AG08395 (cell line): Measurements from ENCODE around the gene OR51B5.
A peak's percentile ranks its signal among the peaks of the same experiment; 100 is the strongest.
"Not testable (repeated sequence)": the region's sequence is repeated elsewhere in the genome, so short reads cannot be mapped to it uniquely, and the experiment has no call there.

Experiments
- DNase-seq: peaks from one replicate; pipeline ENCODE4 v3.0.0; 2012; ENCODE audit warnings: mixed read lengths, low spot score

Gene OR51B5

DNA sequence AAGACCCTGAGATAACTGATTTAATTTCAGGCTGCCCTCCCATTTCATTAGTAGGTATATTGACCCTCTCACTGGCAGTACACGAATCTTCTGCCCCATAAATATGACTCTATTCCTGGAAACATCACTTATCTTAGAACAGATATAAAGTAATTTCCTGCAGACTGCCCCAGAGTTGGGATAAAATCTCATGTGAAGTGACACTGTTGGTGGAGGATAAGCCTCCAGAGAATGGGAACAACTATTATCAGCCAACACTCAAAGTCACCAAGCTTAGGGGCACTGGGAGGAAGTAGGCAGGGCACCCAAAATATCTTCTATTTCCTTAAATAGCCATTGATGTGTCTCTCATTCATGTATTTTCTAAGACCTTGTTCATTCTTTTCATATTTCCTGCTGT lies 8.2 kb downstream of the OR51B5 start:
- no peak for DNase-seq

- DNase-seq = no peak
Observed at GRCh38 chr11:5324197-5324596, 19.1 kb downstream of the OR51B5 start, which contains the start of gene OR51B2. TSS of gene OR51B2 (minus strand) at chr11:5324297. CDS start at chr11:5324297, 0 bp downstream.

GRCh38 chr11:5317292-5317691 lies 26.0 kb downstream of the OR51B5 start:
- DNase-seq = no peak

DNA sequence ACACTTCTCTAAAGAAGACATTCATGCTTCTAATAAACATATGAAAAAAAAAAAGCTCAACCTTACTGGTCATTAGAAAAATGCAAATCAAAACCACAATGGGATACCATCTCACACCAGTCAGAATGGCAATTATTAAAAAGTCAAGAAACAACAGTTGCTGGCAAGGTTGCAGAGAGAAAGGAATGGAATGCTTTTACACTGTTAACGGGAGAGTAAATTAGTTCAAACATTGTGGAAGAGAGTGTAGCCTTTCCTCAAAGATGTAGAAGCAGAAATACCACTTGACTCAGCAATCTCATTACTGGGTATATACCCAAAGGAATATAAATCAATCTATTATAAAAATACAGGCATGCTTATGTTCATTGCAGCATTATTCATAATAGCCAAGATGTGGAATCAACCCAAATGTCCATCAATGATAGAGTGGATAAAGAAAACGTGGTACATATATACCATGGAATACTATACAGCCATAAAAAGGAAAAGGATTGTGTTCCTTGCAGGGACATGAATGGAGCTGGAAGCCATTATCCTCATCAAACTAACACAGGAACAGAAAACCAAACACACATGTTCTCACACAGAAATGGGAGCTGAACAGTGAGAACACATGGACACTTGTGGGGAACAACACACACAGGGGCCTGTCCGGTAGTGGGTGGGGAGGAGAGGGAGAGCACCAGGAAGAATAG lies 29.8 kb downstream of the OR51B5 start:
- DNase-seq = not testable (repeated sequence)

- no peak for DNase-seq
Observed at GRCh38 chr11:5310423-5310822, 32.9 kb downstream of the OR51B5 start.

GRCh38 chr11:5307256-5308019 lies 35.9 kb downstream of the OR51B5 start:
- DNase-seq = no peak

DNA sequence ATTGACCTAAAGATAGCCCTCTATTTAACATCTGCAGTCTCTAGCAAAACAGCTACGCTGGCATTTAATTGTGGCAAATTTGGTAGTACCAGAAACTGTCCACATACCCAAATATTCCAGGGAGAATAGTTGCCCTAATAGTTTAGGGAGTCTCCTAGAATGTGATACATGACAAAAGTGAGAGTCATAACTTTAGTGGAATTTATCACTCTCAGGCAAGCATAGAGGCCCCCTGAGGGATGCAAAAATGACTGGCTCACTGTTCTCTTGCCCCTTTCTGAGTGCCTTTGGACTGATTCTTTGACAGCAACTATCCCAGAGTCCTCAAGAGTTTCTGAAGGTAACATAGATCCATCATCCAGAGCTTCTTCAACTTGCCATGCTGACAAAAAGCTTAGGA lies 39.3 kb downstream of the OR51B5 start:
- peak; percentile 47 for DNase-seq

DNA sequence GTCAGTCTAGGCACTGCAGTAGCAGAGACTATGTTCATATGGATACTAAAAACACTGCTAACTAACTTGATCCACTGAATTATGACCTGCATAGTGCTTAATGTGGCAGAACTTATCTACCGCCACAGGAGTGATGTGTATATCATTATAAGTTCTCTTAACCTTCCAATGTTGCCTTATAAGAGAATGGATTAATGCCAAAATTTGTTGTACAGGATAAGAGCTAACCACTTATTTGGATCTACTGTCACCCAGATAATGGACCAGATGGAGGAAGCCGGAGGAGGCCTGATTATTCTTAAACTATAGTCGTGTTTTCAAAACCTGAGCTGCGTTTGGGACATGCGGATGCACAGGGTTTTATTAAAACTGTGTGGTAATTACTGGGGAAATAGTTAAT lies 39.7 kb downstream of the OR51B5 start:
- DNase-seq = no peak

GRCh38 chr11:5301846-5302245 lies 41.5 kb downstream of the OR51B5 start, which contains the start of gene OR51B4:
TSS of gene OR51B4 (minus strand) at chr11:5301946. CDS start at chr11:5301946, 0 bp downstream.
- DNase-seq = no peak

- DNase-seq = no peak
Observed at GRCh38 chr11:5300251-5300650, 43.1 kb downstream of the OR51B5 start.

DNA sequence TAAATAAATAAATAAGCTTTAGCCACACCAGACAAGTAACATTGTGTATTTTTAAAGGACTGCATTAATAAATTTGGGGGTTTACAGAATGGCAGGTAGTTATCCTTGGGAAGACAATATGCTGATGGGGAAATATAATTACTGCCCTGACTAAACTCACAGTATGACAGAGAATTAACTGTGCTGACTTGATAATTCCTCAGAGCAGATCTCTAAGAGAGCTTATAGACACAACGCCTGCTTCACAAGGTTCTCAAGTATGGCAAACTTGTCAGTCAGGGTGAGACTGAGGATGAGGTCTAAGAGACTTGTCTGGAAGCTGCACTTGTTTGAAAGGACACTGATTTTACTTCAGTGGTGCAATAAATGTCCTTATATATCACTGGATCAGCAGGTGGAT lies 44.9 kb downstream of the OR51B5 start:
- DNase-seq = no peak

GRCh38 chr11:5297721-5298323 lies 45.5 kb downstream of the OR51B5 start:
- no peak for DNase-seq

- not testable (repeated sequence) for DNase-seq
Observed at GRCh38 chr11:5294342-5294995, 48.9 kb downstream of the OR51B5 start.

- no peak for DNase-seq
Observed at GRCh38 chr11:5293028-5293427, 50.3 kb downstream of the OR51B5 start.
